Left ventricle myocardium superior (tissue), 1 donor: Measurements from ENCODE around the gene DMGDH. TPM values are rescaled to one million over a fixed set of nuclear protein-coding genes. Genes with fewer than 3 reads are reported as not detected.
"Not testable (repeated sequence)": the region's sequence is repeated elsewhere in the genome, so short reads cannot be mapped to it uniquely, and the experiment has no call there.

Experiments
- ATAC-seq: fragments of 200-7000 bp; cut with Tn5 transposase; one replicate; pipeline ENCODE4 v1.9.1; 2020; ENCODE audit warnings: mild to moderate bottlenecking, moderate library complexity
- DNase-seq: peaks from one replicate; pipeline ENCODE4 v3.0.0-alpha.2; 2020
- intact Hi-C: fragments of 100-400 bp; cut with micrococcal nuclease; formaldehyde crosslinking; loops from one replicate; pipeline ENCODE4 v1.11.0; 2022
- total RNA-seq: library from RNA; stranded (reverse); fragmentation: NEBNext Ultra II Directional; extraction: Animal tissue kit (Norgen Biotek cat#: 25700); gene quantifications from one replicate; pipeline ENCODE4 v1.2.1, GENCODE V29; 2021
- donor health status: DM: no; HTN: yes; CAD: no; lungs with severe emphysema.

Gene DMGDH
- total RNA-seq, 1 donor from 2014 or later = 1.3 TPM

DNA sequence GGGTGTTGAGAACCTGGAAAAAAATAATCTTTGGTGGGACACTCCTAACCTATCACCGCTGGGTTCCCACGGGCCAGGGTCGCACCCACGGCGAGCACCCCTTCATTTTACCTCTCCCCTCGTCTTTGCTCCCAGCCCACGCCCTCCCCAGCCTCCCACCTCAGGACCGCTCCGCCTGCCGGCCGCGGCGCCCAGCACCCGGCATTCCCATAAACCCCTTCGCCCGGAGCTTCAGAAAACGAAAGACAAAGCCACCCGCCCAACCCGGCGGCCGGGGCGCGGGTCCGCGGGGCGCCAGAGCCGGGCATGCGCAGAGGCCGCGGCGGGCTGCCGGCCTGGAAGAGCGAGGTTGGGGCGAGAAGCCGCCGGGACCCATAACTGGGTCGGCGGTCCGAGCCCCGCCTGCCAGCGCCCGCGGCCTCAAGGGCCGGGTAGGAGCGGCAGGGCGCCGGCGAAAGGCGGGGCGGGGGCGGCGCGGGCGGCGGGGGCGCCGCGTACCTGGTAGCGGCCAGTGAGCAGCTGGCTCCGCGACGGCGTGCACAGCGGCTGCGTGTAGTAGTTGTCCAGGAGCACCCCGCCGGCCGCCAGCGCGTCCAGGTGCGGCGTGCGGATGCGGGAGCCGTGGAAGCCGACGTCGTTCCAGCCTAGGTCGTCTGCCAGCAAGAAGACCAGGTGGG is 84.9 kb downstream of the DMGDH start:
- ATAC-seq (peak; percentile 90), DNase-seq (peak; percentile 92)
- intact Hi-C loops = no loop called here

DNA sequence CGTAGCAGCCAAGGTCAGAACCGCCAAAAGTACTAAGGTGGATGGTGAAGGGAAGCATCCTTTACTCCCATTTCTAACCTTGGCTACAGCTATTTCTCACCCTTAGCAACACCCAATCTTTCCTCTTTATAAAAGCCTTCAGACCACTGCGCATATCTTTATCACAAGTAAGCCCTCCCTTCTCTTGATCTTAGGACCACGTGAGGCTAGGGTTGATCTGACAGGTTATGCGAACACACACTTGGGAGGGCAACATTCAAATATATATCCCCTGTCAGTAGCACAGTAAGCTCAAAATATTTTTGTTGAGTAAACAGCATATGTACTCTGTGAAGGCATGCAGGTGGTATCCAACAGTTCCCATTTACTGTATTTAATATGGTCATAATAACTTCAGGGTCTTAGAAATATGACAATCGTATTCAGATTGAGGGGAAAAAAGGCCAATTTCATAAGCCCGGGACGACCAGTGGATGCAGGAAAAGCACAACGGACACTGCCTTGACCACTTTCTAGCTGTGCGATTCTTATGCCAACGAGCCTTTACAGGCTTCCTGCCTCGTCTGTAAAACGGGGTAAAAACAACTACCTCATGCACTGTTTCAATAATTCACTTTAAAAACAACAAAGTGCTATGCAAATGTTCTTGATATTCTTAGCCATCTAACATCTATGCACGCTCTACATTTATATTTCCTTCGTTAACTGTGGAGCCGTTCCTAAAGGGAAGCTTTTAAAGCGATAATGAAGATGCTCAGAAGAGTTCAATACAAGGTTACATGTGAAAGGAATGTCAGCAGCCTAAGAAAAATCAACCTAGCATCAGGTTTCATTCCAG is 85.7 kb downstream of the DMGDH start:
- no peak for ATAC-seq
- intact Hi-C loops = no loop called here
- DNase-seq = no peak

DNA sequence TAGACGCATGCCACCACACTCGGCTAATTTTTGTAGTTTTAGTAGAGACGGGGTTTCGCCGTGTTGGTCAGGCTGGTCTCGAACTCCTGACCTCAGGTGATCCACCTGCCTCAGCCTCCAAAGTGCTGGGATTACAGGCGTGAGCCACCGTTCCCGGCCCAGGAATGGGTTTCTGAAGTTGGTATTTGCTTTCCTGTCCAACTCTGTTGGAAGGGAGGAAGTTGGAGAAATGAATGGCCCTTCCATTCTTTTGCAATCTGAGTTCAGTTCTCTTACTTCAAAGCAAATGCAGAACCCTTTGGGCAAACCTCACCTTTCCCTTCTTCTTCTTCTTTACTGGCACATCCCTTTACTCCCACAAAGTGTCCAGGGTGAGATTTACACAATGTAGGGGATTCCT is 86.3 kb downstream of the DMGDH start:
- ATAC-seq, intact Hi-C loops, DNase-seq: not testable (repeated sequence)

DNA sequence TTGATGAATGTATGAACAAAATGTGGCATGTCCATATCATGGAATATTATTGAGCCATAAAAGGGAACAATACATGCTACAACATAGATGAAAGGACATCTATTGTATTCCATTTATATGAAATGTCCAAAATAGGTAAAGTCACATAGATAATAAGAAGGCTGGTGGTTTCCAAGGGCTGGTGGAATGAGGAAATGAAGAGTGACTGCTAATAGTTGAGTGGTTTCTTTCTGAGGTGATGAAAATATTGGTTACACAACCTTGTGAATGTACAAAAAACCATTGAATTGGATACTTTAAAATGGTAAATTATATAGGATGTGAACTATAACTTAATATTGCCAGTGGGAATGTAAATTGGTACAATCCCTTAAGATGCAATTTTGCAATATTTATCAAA is 89.6 kb downstream of the DMGDH start:
- no peak for ATAC-seq
- no peak for DNase-seq
- intact Hi-C loops = no loop called here

DNA sequence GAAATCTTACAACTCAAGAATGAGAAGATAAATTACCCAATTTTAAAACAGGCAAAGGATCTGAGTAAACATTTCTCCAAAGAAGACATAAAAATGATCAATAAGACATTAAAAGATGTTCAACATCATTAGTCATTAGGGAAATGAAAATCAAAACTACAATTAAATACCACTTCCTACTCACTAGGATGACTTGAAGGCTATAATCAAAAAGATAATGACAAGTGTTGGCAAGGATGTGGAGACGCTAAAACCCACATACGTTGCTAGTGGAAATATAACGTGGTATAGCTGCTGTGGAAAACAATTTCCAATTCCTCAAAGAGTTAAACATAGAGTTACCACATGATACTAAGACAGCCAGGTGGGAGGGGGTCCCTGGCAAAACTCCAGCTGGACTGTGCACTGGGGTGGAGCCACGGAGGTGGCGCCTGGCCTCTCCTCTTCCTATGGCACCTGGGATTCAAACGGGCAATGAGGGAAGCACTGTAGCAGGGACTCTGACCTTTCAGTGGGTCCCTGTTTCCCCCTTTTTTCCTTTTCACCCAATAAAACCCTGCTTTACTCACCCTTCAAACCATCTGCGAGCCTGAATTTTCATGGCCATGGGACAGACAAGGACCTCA is 90.2 kb downstream of the DMGDH start:
- DNase-seq (no peak), ATAC-seq (no peak)
- intact Hi-C loops = no loop called here

DNA sequence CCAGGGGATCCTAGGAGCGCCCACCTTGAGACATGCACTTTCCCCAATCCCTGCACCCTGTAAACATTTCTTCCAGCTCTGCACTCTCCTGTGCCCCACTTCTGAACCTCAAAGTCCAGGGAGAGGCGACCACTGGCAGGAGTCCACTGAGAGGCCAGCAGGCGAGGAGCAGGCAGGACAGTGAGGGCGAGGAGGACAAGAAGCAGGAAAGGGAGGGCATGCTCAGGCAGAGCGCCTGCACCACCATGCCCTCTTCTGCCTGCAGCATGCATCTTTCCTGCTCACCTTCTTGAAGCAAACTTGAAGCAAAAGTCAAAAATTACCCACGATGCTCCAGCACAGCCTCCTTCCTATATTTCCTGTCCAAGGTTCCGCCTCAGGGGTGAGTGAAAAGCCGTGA is 94.4 kb downstream of the DMGDH start:
- intact Hi-C loops = no loop called here
- ATAC-seq (no peak), DNase-seq (no peak)

DNA sequence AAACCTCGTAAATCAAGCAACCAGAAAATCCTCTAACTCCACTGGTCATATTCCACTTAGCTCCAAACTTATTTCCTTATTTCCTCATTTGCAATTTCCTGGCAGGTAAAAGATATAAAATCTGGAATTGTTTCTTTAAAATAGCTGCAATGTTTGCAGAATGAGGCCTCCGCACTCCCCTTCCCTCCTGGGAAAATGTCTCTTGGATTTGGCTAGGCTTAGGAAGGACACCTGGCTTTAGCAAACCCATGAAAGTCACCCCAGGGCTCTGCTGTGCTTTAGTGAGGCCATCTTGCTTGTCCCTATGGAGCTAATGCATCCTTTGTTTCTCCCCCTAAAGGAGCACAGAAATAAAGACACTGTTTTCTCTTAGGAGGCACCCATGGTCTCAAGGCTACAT is 94.9 kb downstream of the DMGDH start:
- DNase-seq (no peak), ATAC-seq (peak; percentile 5)
- intact Hi-C loops = loop anchor here (5.0 kb wide), 1 partner anchor 77 kb away; no protein-coding TSS in a partner anchor

DNA sequence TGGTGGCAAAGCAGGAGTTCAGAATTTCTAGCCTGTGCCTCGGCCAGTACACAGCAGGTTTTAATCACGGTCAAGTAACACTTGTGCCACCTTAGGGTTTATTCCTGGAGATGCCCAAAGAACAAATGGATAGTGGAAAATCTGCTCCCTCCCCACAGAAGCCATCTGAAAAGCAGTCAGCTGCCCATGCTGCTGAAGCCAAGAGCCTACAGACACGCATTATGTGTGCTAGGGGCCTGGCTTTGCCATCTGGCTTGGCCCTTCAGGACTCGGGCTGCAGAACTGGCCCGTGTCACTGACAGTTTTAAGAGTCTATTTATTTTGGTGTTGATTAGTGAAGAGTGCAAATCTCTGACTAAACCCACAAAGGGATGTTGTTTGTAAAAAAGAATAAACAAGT is 95.5 kb downstream of the DMGDH start:
- intact Hi-C loops = loop anchor here (5.0 kb wide), 1 partner anchor 77 kb away; no protein-coding TSS in a partner anchor
- ATAC-seq (peak; percentile 92), DNase-seq (peak; percentile 51)

DNA sequence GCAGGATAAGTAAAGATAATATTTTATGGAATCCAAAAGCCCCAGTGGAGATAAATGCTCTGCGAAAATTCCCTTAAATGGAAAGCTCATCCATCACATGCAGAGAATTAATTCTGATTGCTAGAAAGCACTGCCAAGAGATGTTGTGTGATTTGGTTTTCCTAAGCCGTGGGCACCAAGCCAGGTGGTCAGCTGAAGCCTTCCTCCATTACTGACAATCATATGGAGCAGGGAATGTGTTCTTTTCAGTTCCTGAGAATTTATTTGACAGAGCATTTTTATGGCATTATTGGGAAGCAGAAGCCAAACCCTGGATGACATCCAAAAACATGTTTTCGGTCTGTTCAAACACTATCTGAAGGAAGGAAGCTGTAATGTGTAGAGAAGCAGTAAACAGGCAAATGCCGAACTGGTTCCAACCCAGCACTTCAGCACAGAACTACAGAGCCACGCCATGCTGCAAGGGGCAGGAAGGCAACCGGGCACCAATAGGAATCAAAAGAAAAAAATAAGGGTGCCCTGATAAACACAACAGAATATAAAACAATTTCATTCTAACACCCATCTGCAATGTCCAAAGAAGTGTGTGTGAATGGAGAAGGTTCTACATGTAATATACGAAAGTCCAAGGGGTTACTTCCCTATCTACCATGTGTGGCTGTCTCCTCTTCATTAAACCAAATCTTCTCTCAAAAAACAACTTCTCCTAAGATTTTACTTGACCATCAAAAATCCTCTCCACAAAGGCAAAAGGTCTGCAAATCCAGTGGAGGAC is 96.6 kb downstream of the DMGDH start:
- ATAC-seq = peak; percentile 60
- peak; percentile 54 for DNase-seq
- intact Hi-C loops = loop anchor here (5.0 kb wide), 1 partner anchor 76 kb away; no protein-coding TSS in a partner anchor

DNA sequence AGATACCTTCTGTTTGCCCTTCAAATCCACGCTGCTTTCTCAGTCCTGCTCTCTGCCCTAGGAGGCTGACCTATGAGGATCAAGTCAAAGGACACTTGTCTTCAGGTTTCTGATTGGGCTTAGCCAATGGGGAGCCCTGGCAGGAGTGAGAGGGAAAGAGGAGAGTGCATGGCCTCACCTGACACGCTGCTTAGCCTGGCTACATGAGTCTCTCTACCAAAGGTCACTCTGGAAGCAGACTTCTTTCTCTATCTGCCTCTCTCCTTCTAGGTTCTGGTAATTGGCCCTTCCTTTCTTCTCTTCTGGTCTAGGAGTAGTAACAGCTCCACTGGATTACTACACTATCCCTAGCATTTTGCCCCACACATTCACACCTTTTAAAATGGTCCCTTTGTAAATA is 97.5 kb downstream of the DMGDH start:
- DNase-seq = no peak
- intact Hi-C loops = loop anchor here (5.0 kb wide), 1 partner anchor 75 kb away; no protein-coding TSS in a partner anchor
- ATAC-seq = no peak

DNA sequence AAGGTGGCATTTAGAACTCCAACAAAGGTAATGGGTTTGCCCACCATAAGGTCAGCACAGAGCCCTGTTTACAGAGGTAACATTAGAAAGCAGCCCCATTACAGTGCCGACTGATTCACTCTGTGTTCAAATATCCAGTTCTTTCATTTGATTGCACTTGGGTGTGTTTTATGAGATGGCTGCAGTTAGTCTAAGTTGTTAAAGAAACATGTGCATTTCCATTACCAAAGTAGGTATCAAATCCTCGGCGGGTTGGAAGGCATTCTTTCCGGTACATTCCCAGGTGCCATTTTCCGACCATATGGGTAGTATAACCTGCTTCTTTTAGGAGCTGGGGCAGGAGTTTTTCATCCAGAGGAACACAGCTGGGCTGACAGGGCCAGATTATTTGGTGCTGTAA is 100.7 kb downstream of the DMGDH start:
- ATAC-seq (no peak), DNase-seq (no peak)
- intact Hi-C loops = loop anchor here (5.0 kb wide), 2 partner anchors 431 to 501 kb away; no protein-coding TSS in a partner anchor

DNA sequence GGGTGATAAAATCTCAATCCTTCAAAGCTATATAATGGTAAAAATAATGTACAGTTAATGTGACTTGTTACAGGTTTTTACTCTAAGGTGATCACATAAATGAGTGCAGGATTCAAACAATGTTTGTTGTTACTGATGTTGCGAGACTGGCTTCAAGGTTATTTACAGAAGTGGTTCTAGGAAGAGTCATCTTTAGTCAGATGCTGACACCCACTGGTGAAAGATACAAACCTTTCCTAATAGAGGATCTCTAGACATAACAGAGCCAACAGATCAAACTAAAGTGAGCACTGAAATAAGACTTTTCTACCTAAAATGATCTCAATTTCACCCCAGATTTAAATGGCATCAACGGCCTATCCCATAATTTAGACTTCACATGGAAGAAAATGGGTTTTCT is 104.6 kb downstream of the DMGDH start:
- ATAC-seq (peak; percentile 74), DNase-seq (no peak)
- intact Hi-C loops = loop anchor here (5.0 kb wide), 2 partner anchors 428 to 498 kb away; no protein-coding TSS in a partner anchor

DNA sequence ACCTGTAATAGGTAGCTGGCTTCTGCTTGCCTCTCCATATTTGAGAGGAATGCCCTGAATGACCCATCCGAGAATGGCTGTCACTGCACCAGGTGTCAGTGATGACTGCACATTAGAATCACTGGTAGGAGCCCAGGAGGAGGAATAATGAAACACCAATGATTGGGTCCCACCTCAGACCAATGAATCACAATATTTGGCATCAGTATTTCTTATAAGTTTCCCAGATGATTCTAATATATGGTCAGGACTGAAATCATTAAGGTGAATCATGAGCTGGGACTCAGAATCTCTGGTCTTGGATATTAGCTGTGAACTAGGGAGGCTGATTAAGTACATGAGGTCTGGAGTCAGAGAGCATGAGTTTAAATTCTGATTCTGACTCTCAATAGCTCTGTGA is 107.7 kb downstream of the DMGDH start:
- ATAC-seq (no peak), DNase-seq (no peak)
- intact Hi-C loops = no loop called here

DNA sequence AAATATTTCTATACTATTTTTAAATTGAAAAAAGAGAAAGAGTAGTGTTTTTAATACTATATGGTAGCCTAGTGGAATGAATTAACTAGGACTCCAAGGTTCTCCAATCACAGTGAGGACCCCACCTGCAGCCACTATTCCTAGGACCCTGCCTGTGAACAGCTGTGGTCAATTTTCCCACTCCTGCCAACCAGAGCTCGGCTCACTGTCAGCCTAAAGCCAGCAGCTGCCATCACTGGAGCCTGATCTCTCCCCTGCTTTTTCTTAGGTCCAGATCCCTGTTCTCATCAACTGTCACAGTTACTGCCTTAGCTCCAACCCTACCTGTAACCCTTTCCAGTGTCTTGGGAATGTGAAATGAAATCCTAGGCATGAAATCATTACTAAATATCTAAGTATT is 109.7 kb downstream of the DMGDH start:
- ATAC-seq = no peak
- DNase-seq = no peak
- intact Hi-C loops = no loop called here

DNA sequence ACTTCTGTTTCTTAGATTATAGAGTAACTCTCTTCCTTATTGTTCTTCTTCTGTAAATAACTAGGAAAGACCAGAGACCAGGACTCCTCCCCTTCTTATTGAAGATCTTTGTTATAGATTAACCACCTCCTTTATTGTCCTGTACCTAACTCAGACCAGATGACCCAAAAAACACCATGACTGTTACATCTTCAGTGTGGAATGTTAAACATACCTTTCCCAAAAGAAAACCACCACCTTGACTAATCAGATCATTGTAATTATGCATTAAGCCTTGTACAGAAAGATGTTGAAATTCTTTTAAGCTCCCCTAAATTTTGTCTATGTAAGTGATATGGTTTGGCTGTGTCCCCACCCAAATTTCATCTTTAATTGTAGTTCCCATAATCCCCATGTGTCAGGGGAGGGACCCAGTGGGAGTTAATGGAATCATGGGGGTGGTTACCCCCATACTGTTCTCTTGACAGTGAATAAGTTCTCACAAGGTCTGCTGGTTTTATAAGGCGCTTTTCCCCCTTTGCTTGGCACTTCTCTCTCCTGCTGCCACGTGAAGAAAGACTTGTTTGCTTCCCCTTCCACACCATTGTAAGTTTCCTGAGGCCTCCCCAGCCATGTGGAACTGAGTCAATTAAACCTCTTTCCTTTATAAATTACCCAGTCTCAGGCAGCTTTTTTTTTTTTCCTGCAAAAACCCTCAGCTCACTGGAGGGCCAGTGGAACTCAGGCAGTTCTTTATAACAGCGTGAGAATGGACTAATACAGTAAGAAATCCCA is 110.6 kb downstream of the DMGDH start:
- ATAC-seq (no peak), DNase-seq (no peak)
- intact Hi-C loops = no loop called here

DNA sequence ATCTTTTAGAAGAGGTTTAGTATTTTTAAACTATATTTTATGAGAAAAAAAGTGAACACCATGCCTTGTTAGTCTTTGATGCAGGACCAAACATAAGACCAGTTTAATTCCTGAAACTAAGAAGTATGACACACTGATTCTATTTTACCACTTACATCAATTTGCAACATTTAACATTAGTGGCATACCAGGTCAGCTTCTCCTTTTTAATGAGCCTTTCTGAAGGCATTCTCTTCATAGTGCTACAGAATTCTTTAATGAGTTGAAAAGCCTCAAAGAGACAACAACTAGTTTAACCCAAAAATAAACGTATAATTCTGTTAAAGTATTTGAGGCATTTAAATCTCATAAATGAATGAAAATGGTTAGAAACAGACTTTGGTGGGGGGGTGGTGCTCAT is 112.6 kb downstream of the DMGDH start:
- DNase-seq (no peak), ATAC-seq (no peak)
- intact Hi-C loops = no loop called here

DNA sequence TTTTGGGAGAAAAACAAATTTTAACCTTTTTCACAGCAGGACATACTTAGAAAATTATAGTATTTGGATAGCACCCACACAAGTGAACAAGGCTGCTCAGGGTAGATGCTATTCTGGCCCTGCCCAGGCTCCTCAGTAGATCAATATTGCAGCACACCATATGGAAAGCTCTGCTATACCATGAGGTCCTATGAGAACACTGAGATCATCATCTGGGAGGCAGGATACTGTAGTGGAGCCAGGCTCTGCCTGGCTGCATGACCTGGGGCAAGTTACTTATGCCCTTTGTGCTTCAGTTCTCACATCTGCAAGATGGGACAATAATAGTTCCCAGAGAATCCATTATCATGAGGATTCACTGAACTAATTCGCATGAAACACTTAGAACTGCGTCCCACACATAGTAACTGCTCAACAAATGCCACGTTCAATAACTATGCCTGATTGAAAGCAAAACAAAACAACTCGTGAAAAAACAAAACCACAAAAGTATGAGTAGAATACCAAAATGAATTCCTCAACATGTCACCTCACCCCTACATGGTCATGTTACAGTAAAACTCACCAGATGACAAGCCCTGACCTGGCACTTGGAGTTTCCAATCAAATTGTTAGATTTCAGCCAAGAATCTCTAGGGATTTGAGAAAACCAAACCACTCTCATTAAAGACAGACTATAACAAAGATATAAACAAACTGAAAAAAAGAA is 116.2 kb downstream of the DMGDH start:
- DNase-seq (no peak), ATAC-seq (no peak)
- intact Hi-C loops = no loop called here
